ENCODE data around the gene CTSW. TPM values are rescaled to one million over a fixed set of nuclear protein-coding genes. Genes with fewer than 3 reads are reported as not detected.
A peak's percentile ranks its signal among the peaks of the same experiment; 100 is the strongest.

The CTSW gene
- total RNA-seq, 1 experiment from 2014 or later: not detected

GRCh38 chr11:65888163-65888814, 8.7 kb downstream of the CTSW start, which contains the start of gene FIBP:
TSS of gene FIBP (minus strand) at chr11:65888471. CDS start at chr11:65888418, 53 bp downstream.
- H3K4me1 ChIP-seq: peaks cover 31% of the 10 kb centered on the region
- Mint-ChIP-seq H3K36me3 (ENCODE audit: insufficient read depth, unreplicated experiment) (peaks cover 56% of the 10 kb centered on the region), H3K27ac (ENCODE audit: unreplicated experiment) (peak within 1 kb of the TSS; percentile 69), H3K9me3 (ENCODE audit: unreplicated experiment) (no peaks in the 10 kb centered on the region), H3K4me1 (ENCODE audit: low read depth, unreplicated experiment) (peaks cover 33% of the 10 kb centered on the region), H3K4me3 (ENCODE audit: unreplicated experiment) (peak within 1 kb of the TSS; percentile 82), H3K27me3 (ENCODE audit: insufficient read depth, unreplicated experiment) (no peaks in the 10 kb centered on the region)
- no TSS peak for BruUV-seq (replicated peaks)
- ChIA-PET CTCF (interaction anchor here (0.5 to 7.8 kb wide), 81 partner anchors 9 to 1071 kb away, joined by 3 to 241 read pairs (median 5); partner anchors contain the start of genes AP5B1, BANF1, CFL1 and CTSW), POLR2A (interaction anchor here (0.5 to 3.1 kb wide), 19 partner anchors 10 to 424 kb away, joined by 3 to 43 read pairs (median 6); partner anchors contain the start of genes BANF1, CFL1, EIF1AD and KAT5)
- no peaks in the 10 kb centered on the region for H3K9me3 ChIP-seq
- H3K36me3 ChIP-seq (ENCODE audit: control insufficient read depth, insufficient read depth, low read length): peaks cover 3% of the 10 kb centered on the region
- H3K27me3 ChIP-seq (replicated peaks; ENCODE audit: control insufficient read depth, insufficient read depth, low read length): no peaks in the 10 kb centered on the region
- peak; percentile 76 to 93 for TF ChIP-seq CTCF (IDR thresholded peaks at IDR 0.05; ENCODE audit: insufficient read depth in 1 of 2, low read depth in 1 of 2, low read length in 1 of 2, severe bottlenecking in 1 of 2, unreplicated experiment in 1 of 2)
- peak within 1 kb of the TSS; percentile 68 for H3K4me3 ChIP-seq (ENCODE audit: low read depth, low read length)
- peak; percentile 98 for DNase-seq
- intact Hi-C loops (cut with micrococcal nuclease; ENCODE audit: unreplicated experiment): loop anchor here (1.0 kb wide), 5 partner anchors 12 to 176 kb away; partner anchors contain the start of genes BANF1, EIF1AD, FOSL1 and KAT5

- H3K27ac Mint-ChIP-seq (ENCODE audit: unreplicated experiment): peak within 1 kb of the TSS; percentile 69
- H3K4me1 Mint-ChIP-seq (ENCODE audit: low read depth, unreplicated experiment): peaks cover 27% of the 10 kb centered on the region
- peak within 1 kb of the TSS; percentile 82 for H3K4me3 Mint-ChIP-seq (ENCODE audit: unreplicated experiment)
- Histone ChIP-seq H3K9me3 (no peaks in the 10 kb centered on the region), H3K27me3 (replicated peaks; ENCODE audit: control insufficient read depth, insufficient read depth, low read length) (no peaks in the 10 kb centered on the region), H3K4me1 (peaks cover 27% of the 10 kb centered on the region), H3K4me3 (ENCODE audit: low read depth, low read length) (peak within 1 kb of the TSS; percentile 81), H3K36me3 (ENCODE audit: control insufficient read depth, insufficient read depth, low read length) (peaks cover 2% of the 10 kb centered on the region; the same call in 1 of the 2 replicates)
- no peaks in the 10 kb centered on the region for H3K9me3 Mint-ChIP-seq (ENCODE audit: unreplicated experiment)
- peak; percentile 33 to 65 for TF ChIP-seq CTCF (IDR thresholded peaks at IDR 0.05; ENCODE audit: insufficient read depth in 1 of 2, low read depth in 1 of 2, low read length in 1 of 2, severe bottlenecking in 1 of 2, unreplicated experiment in 1 of 2)
- H3K36me3 Mint-ChIP-seq (ENCODE audit: insufficient read depth, unreplicated experiment): peaks cover 40% of the 10 kb centered on the region
- no TSS peak for BruUV-seq (replicated peaks)
- CTCF ChIA-PET: interaction anchor here (0.6 to 7.8 kb wide), 29 partner anchors 10 to 1559 kb away, joined by 3 to 241 read pairs (median 4); partner anchors contain the start of genes BANF1, CFL1, EIF1AD and FAM89B
- DNase-seq: peak; percentile 96 to 98
- no peaks in the 10 kb centered on the region for H3K27me3 Mint-ChIP-seq (ENCODE audit: insufficient read depth, unreplicated experiment)
- intact Hi-C loops (cut with micrococcal nuclease; ENCODE audit: unreplicated experiment): loop anchor here (2.0 kb wide), 2 partner anchors 28 to 70 kb away; partner anchors contain the start of genes C11orf68, DRAP1 and SART1
- POLR2A ChIA-PET: interaction anchor here (0.5 to 2.5 kb wide), 15 partner anchors 9 to 725 kb away, joined by 3 to 33 read pairs (median 4); partner anchors contain the start of genes BANF1, CFL1, EIF1AD and FOSL1
These were observed 10.9 kb downstream of the CTSW start, which contains the start of gene CCDC85B for GRCh38 chr11:65890324-65891218. TSS of gene CCDC85B (plus strand) at chr11:65890673. CDS start at chr11:65890784, 111 bp downstream.

Measured in Caco-2 (cell line).